GM20000 (cell line): ENCODE measurements around the gene CCDC78.

Source experiments
- DNase-seq: peaks from one replicate; pipeline ENCODE4 v3.0.0; 2012; ENCODE audit warnings: low spot score
- TF ChIP-seq, protein P1 (sequence below): IDR thresholded peaks from 2 replicates; pipeline ENCODE4 v1.5.1; 2012; ENCODE audit warnings: mild to moderate bottlenecking, control low read depth; ENCODE audit errors: extremely low read depth, missing control alignments

CCDC78 gene

DNA sequence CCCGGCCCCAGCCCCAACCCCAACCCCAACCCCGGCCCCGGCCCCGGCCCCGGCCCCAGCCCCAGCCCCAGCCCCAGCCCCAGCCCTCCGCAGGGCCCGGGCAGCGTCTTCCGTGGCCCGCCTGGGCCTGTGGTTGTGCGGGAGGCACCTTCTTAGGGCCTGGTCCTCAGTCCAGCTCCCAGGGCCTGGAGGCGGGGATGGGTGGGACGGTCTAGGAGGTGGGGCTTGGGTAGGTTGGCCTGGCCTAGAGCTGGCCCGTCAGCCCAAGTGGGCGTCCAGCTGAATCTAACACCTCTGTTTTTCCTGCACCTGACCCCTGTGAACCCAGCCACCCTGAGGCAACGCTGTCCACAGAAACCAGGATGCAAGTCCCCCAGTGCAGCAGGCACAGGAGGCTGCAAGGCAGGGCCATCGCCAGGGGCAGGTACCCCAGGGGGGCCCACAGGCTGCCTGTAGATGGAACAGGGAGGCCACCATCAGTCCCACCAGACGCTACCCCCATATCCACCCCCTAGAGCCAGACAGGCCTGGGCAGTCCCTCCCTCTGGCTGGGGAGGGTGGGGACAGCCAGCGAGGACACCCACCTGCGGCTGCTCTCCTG, 43.0 kb upstream of the CCDC78 start:
- TF ChIP-seq, protein P1, sequence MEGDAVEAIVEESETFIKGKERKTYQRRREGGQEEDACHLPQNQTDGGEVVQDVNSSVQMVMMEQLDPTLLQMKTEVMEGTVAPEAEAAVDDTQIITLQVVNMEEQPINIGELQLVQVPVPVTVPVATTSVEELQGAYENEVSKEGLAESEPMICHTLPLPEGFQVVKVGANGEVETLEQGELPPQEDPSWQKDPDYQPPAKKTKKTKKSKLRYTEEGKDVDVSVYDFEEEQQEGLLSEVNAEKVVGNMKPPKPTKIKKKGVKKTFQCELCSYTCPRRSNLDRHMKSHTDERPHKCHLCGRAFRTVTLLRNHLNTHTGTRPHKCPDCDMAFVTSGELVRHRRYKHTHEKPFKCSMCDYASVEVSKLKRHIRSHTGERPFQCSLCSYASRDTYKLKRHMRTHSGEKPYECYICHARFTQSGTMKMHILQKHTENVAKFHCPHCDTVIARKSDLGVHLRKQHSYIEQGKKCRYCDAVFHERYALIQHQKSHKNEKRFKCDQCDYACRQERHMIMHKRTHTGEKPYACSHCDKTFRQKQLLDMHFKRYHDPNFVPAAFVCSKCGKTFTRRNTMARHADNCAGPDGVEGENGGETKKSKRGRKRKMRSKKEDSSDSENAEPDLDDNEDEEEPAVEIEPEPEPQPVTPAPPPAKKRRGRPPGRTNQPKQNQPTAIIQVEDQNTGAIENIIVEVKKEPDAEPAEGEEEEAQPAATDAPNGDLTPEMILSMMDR, result no peak
- no peak for DNase-seq

GRCh38 chr16:768428-768827, 42.2 kb upstream of the CCDC78 start:
- TF ChIP-seq, protein P1, result no peak
- no peak for DNase-seq

- no peak for DNase-seq
- TF ChIP-seq, protein P1, result no peak
These were observed 41.5 kb upstream of the CCDC78 start for GRCh38 chr16:767743-768235.

DNA sequence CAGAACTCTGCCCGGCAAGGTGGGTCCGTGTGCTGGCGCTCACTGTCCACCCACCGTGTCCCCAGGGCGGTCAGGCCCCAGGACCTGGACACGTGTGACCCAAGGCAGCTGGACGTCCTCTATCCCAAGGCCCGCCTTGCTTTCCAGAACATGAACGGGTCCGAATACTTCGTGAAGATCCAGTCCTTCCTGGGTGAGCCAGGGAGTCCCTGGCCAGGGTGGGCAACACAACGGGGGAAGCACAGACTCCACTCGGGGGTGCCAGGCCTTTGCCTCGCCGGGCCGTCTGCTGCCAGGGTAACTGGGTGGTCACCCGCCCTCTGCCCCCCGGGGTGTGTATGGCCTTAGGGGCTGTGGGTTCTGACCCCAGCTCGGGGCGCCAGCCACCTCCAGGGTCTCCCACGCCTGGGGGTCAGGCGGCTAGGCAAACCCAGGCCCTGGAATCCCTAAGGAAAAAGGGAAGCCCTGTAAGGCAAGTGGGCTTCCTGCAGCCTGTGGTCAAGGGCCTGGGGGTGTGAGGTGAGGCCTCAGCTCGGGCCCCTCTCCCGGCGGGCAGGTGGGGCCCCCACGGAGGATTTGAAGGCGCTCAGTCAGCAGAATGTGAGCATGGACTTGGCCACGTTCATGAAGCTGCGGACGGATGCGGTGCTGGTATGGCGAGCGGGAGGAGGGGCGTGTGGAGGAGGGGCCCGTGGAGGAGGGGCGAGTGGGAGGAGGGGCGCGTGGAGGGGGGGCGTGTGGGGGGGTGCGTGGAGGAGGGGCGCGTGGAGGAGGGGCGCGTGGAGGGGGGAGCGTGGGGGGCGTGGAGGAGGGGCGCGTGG, 40.8 kb upstream of the CCDC78 start:
- TF ChIP-seq, protein P1, result no peak
- DNase-seq, result no peak

DNA sequence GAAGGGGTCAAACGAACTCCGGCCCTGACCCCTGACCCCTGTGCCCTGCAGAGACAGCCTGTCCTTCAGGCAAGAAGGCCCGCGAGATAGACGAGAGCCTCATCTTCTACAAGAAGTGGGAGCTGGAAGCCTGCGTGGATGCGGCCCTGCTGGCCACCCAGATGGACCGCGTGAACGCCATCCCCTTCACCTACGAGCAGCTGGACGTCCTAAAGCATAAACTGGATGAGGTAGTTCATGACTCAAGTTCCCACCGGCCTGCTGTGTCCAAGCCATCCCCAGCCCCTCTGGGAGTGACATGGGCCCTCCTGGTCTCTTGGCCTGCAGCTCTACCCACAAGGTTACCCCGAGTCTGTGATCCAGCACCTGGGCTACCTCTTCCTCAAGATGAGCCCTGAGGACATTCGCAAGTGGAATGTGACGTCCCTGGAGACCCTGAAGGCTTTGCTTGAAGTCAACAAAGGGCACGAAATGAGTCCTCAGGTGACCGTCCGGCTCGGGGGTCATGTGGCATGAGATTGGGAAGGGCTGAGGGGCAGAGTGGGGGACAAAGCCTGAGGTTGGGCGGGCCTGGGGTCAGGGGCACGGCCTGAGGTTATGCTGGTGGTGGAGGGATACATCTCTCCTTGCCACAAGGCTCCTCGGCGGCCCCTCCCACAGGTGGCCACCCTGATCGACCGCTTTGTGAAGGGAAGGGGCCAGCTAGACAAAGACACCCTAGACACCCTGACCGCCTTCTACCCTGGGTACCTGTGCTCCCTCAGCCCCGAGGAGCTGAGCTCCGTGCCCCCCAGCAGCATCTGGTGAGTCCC, 40.0 kb upstream of the CCDC78 start:
- TF ChIP-seq, protein P1, result no peak
- DNase-seq, result no peak

DNA sequence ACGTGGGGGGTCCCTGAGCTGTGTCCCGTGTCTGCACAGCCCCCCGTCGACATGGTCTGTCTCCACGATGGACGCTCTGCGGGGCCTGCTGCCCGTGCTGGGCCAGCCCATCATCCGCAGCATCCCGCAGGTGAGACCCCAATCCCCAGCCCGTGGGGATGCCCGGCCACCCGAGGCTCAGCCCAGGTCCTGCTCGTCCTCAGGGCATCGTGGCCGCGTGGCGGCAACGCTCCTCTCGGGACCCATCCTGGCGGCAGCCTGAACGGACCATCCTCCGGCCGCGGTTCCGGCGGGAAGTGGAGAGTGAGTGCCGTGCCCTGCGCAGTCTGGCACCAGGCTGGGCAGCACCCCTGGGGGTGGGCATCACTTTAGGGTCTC, 39.2 kb upstream of the CCDC78 start:
- TF ChIP-seq, protein P1, result no peak
- DNase-seq, result no peak

- no peak for DNase-seq
- TF ChIP-seq, protein P1, result no peak
These were observed 38.7 kb upstream of the CCDC78 start for GRCh38 chr16:764848-765487.
